Psoas muscle (tissue), 8 donors: ENCODE measurements around the gene DPP10. TPM values are rescaled to one million over a fixed set of nuclear protein-coding genes. Genes with fewer than 3 reads are reported as not detected.

Source experiments
- ATAC-seq, 4 donors: fragments of 200-7000 bp; cut with Tn5 transposase; one replicate each; pipeline ENCODE4 v1.9.1; 2020; ENCODE audit warnings: moderate library complexity in 3 of 4, mild to moderate bottlenecking in 2 of 4
- DNase-seq, 2 donors: peaks; one replicate each; pipeline ENCODE4 v3.0.0-alpha.2; 2020
- H3K27ac ChIP-seq: fragments of 200-600 bp; one replicate; pipeline ENCODE4 v1.8.0; 2022
- H3K27me3 ChIP-seq, 3 donors: fragments of 200-600 bp in 1 of 3; one replicate each; pipeline versions ENCODE4 v1.6.1 to v1.8.0; 2013 to 2022; ENCODE audit warnings: low read length in 2 of 3, mild to moderate bottlenecking in 2 of 3, moderate library complexity in 1 of 3; ENCODE audit not compliant: insufficient read depth in 3 of 3
- H3K36me3 ChIP-seq, 2 donors: fragments of 200-600 bp in 1 of 2; one replicate each; pipeline versions ENCODE4 v1.6.1 to v1.8.0; 2013 to 2022; ENCODE audit warnings: low read depth in 1 of 2, mild to moderate bottlenecking in 1 of 2, moderate library complexity in 1 of 2; ENCODE audit not compliant: insufficient read depth in 1 of 2
- H3K4me1 ChIP-seq: fragments of 200-600 bp; one replicate; pipeline ENCODE4 v1.8.0; 2022
- H3K4me3 ChIP-seq: fragments of 200-600 bp; one replicate; pipeline ENCODE4 v1.8.0; 2022; ENCODE audit warnings: mild to moderate bottlenecking
- H3K9me3 ChIP-seq: fragments of 200-600 bp; one replicate; pipeline ENCODE4 v1.8.0; 2022
- CTCF ChIP-seq: fragments of 200-600 bp; IDR thresholded peaks from one replicate; pipeline ENCODE4 v1.8.0; 2022; ENCODE audit warnings: antibody characterized with exemption
- WGBS, 3 donors: extraction: QIAGEN DNeasy Blood & Tissue Kit; methylation state at CpG; one replicate each; pipeline versions ENCODE4 v1.1.6 to v1.1.7; 2013; 5-methylcytosine and 5-hydroxymethylcytosine counted together
- intact Hi-C, 2 donors: fragments of 100-400 bp; cut with DNase I; formaldehyde crosslinking; loops; one replicate each; pipeline versions ENCODE4 v1.11.0 to v1.14.2; 2022
- polyA plus RNA-seq, 3 donors: library from polyadenylated mRNA; stranded (reverse); fragments of 200-250 nt; gene quantifications; one replicate each; pipeline ENCODE4 v1.2.3, GENCODE V29; 2013
- total RNA-seq, 4 donors: library from RNA; stranded (reverse); fragmentation: NEBNext Ultra II Directional in 2 of 4; extraction: Animal tissue kit (Norgen Biotek cat#: 25700) in 2 of 4; gene quantifications; one replicate each; pipeline versions ENCODE4 v1.2.1 to v1.2.4, GENCODE V29; 2021 to 2023
- donor health status: healthy with polysubstance abuse.
- donor health status: DM: no; HTN: no; CAD: no; lungs with moderate emphysema.
- donor health status: Bipolar disorder and iron deficiency.
- donor health status: healthy.
- donor health status: DM: yes; HTN: yes; CAD: no.
- donor health status: DM: no; HTN: no; CAD: no.
- donor health status: DM: no; HTN: no; CAD: no.
- donor health status: DM: yes; HTN: yes; CAD: no.

DPP10 gene
- total and polyA plus RNA-seq, 7 donors, result 0.01 to 0.11 TPM; not detected in 5

- DNase-seq (no peak), ATAC-seq (no peak)
- Histone ChIP-seq H3K27ac (no peak overlapping the region), H3K4me3 (no peak overlapping the region), H3K9me3 (no peaks in the 10 kb centered on the region), H3K36me3 (no peaks in the 10 kb centered on the region), H3K27me3 (no peaks in the 10 kb centered on the region), H3K4me1 (no peaks in the 10 kb centered on the region)
- TF ChIP-seq CTCF, result no peak
- 53 to 62% (median 53%) methylated on average over 2 of the region's 2 CpGs for WGBS, 3 donors
- intact Hi-C loops, result no loop called here
Observed at GRCh38 chr2:115609978-115610377, 1167.5 kb downstream of the DPP10 start.

GRCh38 chr2:115610888-115611287 lies 1168.4 kb downstream of the DPP10 start:
- WGBS, 3 donors, result 85 to 92% (median 89%) methylated on average over 3 of the region's 3 CpGs
- H3K4me1 ChIP-seq, result no peaks in the 10 kb centered on the region
- H3K36me3 ChIP-seq, result no peaks in the 10 kb centered on the region
- no peaks in the 10 kb centered on the region for H3K9me3 ChIP-seq
- ATAC-seq (no peak), DNase-seq (no peak)
- H3K4me3 ChIP-seq, result no peak overlapping the region
- H3K27ac ChIP-seq, result no peak overlapping the region
- intact Hi-C loops, result no loop called here
- H3K27me3 ChIP-seq, result no peaks in the 10 kb centered on the region
- TF ChIP-seq CTCF, result no peak

- no peaks in the 10 kb centered on the region for H3K4me1 ChIP-seq
- WGBS, 3 donors, result 57 to 66% (median 62%) methylated on average over 4 of the region's 4 CpGs
- no peaks in the 10 kb centered on the region for H3K36me3 ChIP-seq
- TF ChIP-seq CTCF, result no peak
- ATAC-seq (no peak), DNase-seq (no peak)
- H3K9me3 ChIP-seq, result no peaks in the 10 kb centered on the region
- intact Hi-C loops, result no loop called here
- no peak overlapping the region for H3K27ac ChIP-seq
- H3K4me3 ChIP-seq, result no peak overlapping the region
- H3K27me3 ChIP-seq, result no peaks in the 10 kb centered on the region
Observed at GRCh38 chr2:115624332-115624731, 1181.9 kb downstream of the DPP10 start.

GRCh38 chr2:115634578-115634977 lies 1192.1 kb downstream of the DPP10 start:
- DNase-seq, result no peak
- Histone ChIP-seq H3K4me1 (no peaks in the 10 kb centered on the region), H3K9me3 (no peaks in the 10 kb centered on the region), H3K36me3 (no peaks in the 10 kb centered on the region), H3K4me3 (no peak overlapping the region), H3K27me3 (no peaks in the 10 kb centered on the region), H3K27ac (no peak overlapping the region)
- no peak for ATAC-seq
- TF ChIP-seq CTCF, result no peak
- 87 to 93% (median 92%) methylated on average over 3 of the region's 3 CpGs for WGBS, 3 donors
- intact Hi-C loops, result no loop called here

GRCh38 chr2:115635430-115635829 lies 1193.0 kb downstream of the DPP10 start:
- TF ChIP-seq CTCF, result no peak
- no peak for ATAC-seq
- intact Hi-C loops, result no loop called here
- Histone ChIP-seq H3K4me3 (no peak overlapping the region), H3K4me1 (no peaks in the 10 kb centered on the region), H3K9me3 (no peaks in the 10 kb centered on the region), H3K36me3 (no peaks in the 10 kb centered on the region), H3K27me3 (no peaks in the 10 kb centered on the region), H3K27ac (no peak overlapping the region)
- no peak for DNase-seq
- 74 to 93% (median 88%) methylated on average over 2 of the region's 2 CpGs for WGBS, 3 donors
